NOMO-1 treated with DMSO at 0.1 percent for 48 hours (cell line): ENCODE data around the gene SLC6A17.

Experiments
- DNase-seq: peaks from one replicate; lab custom pipeline; 2025; ENCODE audit not compliant: unreplicated experiment; lab: John Stamatoyannopoulos, UW

The SLC6A17 gene

GRCh38 chr1:110201157-110201825 is 51.0 kb downstream of the SLC6A17 start:
- DNase-seq, result no peak

- peak; percentile 68 for DNase-seq
Measured at GRCh38 chr1:110203021-110203661, 52.8 kb downstream of the SLC6A17 start.

- DNase-seq, result no peak
Measured at GRCh38 chr1:110205156-110205555, 54.9 kb downstream of the SLC6A17 start.

GRCh38 chr1:110205591-110206155 is 55.4 kb downstream of the SLC6A17 start:
- DNase-seq, result no peak

GRCh38 chr1:110206261-110206920 is 56.1 kb downstream of the SLC6A17 start:
- DNase-seq, result no peak

- DNase-seq, result peak; percentile 38
Measured at GRCh38 chr1:110207831-110208230, 57.5 kb downstream of the SLC6A17 start.

GRCh38 chr1:110208916-110209645 is 58.8 kb downstream of the SLC6A17 start:
- no peak for DNase-seq

GRCh38 chr1:110209715-110210603 is 59.7 kb downstream of the SLC6A17 start, which contains the start of gene KCNC4:
KCNC4 (plus strand) TSS chr1:110210314; CDS start chr1:110211500, 1,186 bp downstream.
- DNase-seq, result peak; percentile 89

GRCh38 chr1:110210604-110211495 is 60.6 kb downstream of the SLC6A17 start:
- DNase-seq, result peak; percentile 58

- no peak for DNase-seq
Measured at GRCh38 chr1:110211496-110212168, 61.3 kb downstream of the SLC6A17 start.

- no peak for DNase-seq
Measured at GRCh38 chr1:110212169-110213142, 62.2 kb downstream of the SLC6A17 start.

- no peak for DNase-seq
Measured at GRCh38 chr1:110213143-110213540, 62.8 kb downstream of the SLC6A17 start.

- no peak for DNase-seq
Measured at GRCh38 chr1:110214454-110215404, 64.4 kb downstream of the SLC6A17 start.

GRCh38 chr1:110215621-110216515 is 65.6 kb downstream of the SLC6A17 start:
- DNase-seq, result no peak

GRCh38 chr1:110216844-110217444 is 66.7 kb downstream of the SLC6A17 start:
- DNase-seq, result no peak
